ENCODE measurements around the gene GDPD3.

Gene GDPD3

DNA sequence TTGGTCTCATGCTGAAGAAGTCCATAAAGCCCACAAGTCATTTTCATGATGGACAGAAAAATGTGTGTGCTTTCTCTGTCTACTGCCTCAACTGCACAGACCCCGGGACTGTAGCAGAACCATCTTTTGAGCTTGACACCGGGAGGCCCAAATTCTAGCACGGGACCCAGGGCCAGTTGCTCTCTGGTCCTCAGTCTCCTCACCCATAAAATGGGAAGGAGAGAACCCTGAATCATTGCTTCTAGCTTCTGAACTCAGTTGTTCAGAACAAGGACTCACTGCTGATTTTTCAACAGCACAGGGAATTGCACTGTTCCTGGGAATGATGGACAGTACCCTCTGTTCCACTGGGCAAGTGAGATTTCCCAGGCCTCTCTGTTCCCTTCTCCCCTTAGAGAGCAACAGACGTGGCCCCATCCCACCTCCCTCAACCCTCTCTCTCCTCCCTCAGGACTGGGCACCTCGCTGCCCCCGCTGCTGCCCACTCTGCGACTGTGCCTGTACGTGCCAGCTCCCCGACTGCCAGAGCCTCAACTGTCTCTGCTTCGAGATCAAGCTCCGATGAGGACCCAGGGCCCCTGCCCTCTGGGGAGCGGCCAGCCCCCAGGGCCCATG is 50.0 kb downstream of the GDPD3 start:
- TF ChIP-seq CTCF (IDR thresholded peaks at IDR 0.05; ENCODE audit: insufficient read depth, low read depth, low read length, missing control alignments) = no peak
- H3K4me3 ChIP-seq (ENCODE audit: low read length) = peak overlapping the region; percentile 96
- DNase-seq (ENCODE audit: low read depth) = no peak

DNA sequence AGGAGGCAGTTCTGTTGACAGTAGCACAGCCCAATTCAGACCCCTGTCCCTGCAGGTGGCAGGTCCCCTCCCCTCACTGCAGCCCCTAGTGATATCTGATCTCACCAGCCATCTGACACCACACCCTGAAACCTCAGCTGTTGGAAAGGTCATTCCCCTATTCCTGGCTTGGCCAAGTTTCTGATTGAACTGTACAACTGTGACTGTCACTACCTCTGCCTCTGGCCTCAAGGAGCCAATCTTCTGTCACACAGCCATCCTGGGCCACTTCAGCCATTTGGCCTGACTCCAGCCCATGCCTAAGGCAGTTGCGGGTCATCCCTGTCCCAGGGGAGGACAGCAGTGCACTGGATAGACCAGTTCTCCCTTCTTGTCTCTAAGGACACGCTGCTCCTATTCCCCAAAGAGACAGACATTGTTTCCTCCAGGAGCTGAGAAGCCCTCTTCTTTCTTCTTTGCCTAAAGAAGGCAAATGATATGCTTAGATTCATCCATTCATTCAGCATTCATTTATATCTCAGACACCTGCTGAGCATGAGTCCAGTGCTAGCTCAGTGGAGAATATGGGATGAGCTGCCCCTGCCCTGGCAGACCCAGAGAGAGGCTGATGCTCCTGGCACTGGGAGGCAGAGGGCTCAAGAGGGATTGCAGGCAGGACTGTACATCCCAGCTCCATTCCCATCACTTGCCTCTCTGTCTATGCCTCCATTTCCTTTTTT is 52.3 kb downstream of the GDPD3 start:
- H3K4me3 ChIP-seq (ENCODE audit: low read length) = no peak overlapping the region
- no peak for TF ChIP-seq CTCF (IDR thresholded peaks at IDR 0.05; ENCODE audit: insufficient read depth, low read depth, low read length, missing control alignments)
- no peak for DNase-seq (ENCODE audit: low read depth)

DNA sequence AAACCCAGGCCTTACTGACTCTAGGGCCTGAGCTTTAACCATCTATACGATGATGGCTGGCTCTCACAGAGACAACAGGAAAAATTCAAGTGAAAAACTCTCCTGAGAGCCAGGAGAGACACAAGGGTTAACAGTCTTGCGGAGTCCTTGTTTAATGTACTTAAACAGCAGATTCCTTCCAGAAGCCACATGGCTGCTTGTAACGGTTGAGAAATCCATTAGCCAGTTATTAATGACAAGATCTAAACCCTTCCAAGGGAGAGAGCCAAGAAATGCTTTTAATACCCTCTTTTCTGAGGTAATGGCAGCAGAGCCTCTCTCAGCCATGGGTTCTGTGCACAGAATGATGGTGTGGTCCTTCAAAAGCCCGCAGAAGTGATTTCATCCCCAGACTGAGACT is 53.0 kb downstream of the GDPD3 start:
- H3K4me3 ChIP-seq (ENCODE audit: low read length) = no peak overlapping the region
- DNase-seq (ENCODE audit: low read depth) = no peak
- TF ChIP-seq CTCF (IDR thresholded peaks at IDR 0.05; ENCODE audit: insufficient read depth, low read depth, low read length, missing control alignments) = no peak

DNA sequence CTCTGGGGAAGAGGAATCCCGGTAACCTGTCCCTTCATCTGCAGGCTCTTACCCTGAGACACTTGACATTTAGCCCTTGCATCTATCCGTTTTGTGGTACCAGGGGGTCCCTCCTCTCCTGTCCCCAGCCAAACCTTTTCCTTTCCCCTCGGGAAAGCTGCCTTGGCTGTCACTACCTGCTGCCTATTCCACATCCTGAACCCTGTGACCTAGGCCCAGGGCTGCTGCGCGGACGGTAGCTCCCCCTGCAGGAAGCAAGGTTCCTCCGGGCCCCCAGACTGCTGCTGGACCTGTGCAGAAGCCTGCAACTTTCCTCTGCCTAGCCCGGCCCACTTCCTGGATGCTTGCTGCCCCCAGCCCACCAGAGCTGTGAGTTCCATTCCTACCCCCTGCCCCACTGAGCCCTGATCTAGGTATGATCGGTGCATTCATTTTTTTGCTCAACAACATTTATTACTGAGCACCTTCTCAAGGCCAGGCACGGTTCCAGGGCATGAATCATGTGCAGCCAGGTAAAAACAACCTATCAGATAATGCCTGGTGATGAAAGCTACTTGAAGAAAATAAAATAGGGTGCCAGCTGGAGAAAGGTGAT is 58.3 kb downstream of the GDPD3 start:
- peak; percentile 88 for DNase-seq (ENCODE audit: low read depth)
- H3K4me3 ChIP-seq (ENCODE audit: low read length) = no peak overlapping the region
- peak; percentile 70 for TF ChIP-seq CTCF (IDR thresholded peaks at IDR 0.05; ENCODE audit: insufficient read depth, low read depth, low read length, missing control alignments)
